HFFc6 (cell line): Measurements from ENCODE around the gene GSTT4. TPM values are rescaled to one million over a fixed set of nuclear protein-coding genes. Genes with fewer than 3 reads are reported as not detected.
A peak's percentile ranks its signal among the peaks of the same experiment; 100 is the strongest.

Experiments
- DNase-seq: peaks from one replicate; pipeline ENCODE4 v3.0.0-alpha.2; 2018
- H3K27ac Mint-ChIP-seq: 2 replicates; pipeline ENCODE4 v1.8.0; 2020; ENCODE audit warnings: mild to moderate bottlenecking, mixed read lengths
- H3K27me3 Mint-ChIP-seq: 2 replicates; pipeline ENCODE4 v1.8.0; 2021; ENCODE audit warnings: mild to moderate bottlenecking, moderate library complexity, mixed read lengths; ENCODE audit not compliant: insufficient read depth
- H3K36me3 Mint-ChIP-seq: 2 replicates; pipeline ENCODE4 v1.8.0; 2021; ENCODE audit warnings: low read depth, mixed read lengths
- H3K4me1 Mint-ChIP-seq: 2 replicates; pipeline ENCODE4 v1.8.0; 2020; ENCODE audit warnings: low read depth, mixed read lengths
- H3K4me3 Mint-ChIP-seq: 2 replicates; pipeline ENCODE4 v1.8.0; 2020; ENCODE audit warnings: mild to moderate bottlenecking, moderate library complexity, mixed read lengths
- H3K9me3 Mint-ChIP-seq: 2 replicates; pipeline ENCODE4 v1.8.0; 2020; ENCODE audit warnings: mild to moderate bottlenecking, mixed read lengths
- total RNA-seq, 6 experiments: library from RNA; stranded (reverse); fragmentation: NEBNext Ultra II Directional; extraction: Animal tissue kit (Norgen Biotek cat#: 25700); gene quantifications; 2 replicates in 1 of 6; 3 replicates in 5 of 6; pipeline ENCODE4 v1.2.3, GENCODE V29; 2021
- TF ChIP-seq, protein P1 (sequence below): fragments of 200-600 bp; sonication (generic); IDR thresholded peaks from 2 replicates; pipeline ENCODE4 v1.5.0; 2021; ENCODE audit warnings: antibody characterized with exemption, mild to moderate bottlenecking

The GSTT4 gene
- total RNA-seq, 6 experiments from 2014 or later, result not detected

DNA sequence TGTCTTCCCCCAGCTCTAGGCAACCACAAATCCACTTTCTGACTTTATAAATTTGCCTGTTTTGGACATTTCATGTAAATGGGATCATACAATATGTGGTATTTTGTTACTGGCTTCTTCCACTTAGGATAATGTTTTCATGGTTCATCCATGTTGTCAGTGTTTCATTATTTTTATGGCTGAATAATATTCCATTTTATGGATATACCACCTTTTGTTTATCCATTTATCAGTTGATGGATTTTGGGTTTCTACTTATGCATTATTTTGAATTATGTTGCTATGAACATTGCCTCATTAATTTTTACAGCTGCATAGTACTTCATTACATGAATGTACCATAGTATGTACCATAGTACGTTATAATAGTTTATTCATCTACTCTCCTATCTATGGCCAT is 10.9 kb upstream of the GSTT4 start:
- H3K4me1 Mint-ChIP-seq, result peaks cover 21% of the 10 kb centered on the region
- H3K27me3 Mint-ChIP-seq, result no peaks in the 10 kb centered on the region; the same call in 1 of the 2 replicates
- TF ChIP-seq, protein P1, sequence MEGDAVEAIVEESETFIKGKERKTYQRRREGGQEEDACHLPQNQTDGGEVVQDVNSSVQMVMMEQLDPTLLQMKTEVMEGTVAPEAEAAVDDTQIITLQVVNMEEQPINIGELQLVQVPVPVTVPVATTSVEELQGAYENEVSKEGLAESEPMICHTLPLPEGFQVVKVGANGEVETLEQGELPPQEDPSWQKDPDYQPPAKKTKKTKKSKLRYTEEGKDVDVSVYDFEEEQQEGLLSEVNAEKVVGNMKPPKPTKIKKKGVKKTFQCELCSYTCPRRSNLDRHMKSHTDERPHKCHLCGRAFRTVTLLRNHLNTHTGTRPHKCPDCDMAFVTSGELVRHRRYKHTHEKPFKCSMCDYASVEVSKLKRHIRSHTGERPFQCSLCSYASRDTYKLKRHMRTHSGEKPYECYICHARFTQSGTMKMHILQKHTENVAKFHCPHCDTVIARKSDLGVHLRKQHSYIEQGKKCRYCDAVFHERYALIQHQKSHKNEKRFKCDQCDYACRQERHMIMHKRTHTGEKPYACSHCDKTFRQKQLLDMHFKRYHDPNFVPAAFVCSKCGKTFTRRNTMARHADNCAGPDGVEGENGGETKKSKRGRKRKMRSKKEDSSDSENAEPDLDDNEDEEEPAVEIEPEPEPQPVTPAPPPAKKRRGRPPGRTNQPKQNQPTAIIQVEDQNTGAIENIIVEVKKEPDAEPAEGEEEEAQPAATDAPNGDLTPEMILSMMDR, result no peak
- no peaks in the 10 kb centered on the region for H3K9me3 Mint-ChIP-seq
- no peak for DNase-seq
- H3K4me3 Mint-ChIP-seq, result no peak overlapping the region
- H3K36me3 Mint-ChIP-seq, result peaks cover 3% of the 10 kb centered on the region; the same call in 1 of the 2 replicates
- no peak overlapping the region for H3K27ac Mint-ChIP-seq

DNA sequence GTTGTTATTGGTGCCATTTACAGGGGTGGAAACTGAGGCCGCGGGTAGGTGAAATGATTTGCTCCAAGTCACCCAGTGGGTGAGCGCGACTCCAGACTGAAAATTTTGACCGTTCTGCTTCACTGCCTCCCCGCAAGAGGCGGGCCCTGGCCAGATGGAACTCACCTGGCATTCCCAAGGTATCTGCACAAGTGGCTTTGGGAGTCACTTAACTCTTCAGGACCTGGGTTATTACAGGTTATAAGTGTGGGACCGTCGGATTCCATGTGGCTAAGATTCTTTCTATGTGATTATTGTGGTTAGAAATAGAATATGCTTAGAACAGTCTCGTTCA is 6.4 kb upstream of the GSTT4 start:
- TF ChIP-seq, protein P1, result no peak
- H3K4me1 Mint-ChIP-seq, result peaks cover 27% of the 10 kb centered on the region
- H3K36me3 Mint-ChIP-seq, result peaks cover 3% of the 10 kb centered on the region; the same call in 1 of the 2 replicates
- H3K27ac Mint-ChIP-seq, result peak overlapping the region; percentile 93
- peak overlapping the region; percentile 94 for H3K4me3 Mint-ChIP-seq
- H3K27me3 Mint-ChIP-seq, result peaks cover 10% of the 10 kb centered on the region
- no peaks in the 10 kb centered on the region for H3K9me3 Mint-ChIP-seq
- no peak for DNase-seq

DNA sequence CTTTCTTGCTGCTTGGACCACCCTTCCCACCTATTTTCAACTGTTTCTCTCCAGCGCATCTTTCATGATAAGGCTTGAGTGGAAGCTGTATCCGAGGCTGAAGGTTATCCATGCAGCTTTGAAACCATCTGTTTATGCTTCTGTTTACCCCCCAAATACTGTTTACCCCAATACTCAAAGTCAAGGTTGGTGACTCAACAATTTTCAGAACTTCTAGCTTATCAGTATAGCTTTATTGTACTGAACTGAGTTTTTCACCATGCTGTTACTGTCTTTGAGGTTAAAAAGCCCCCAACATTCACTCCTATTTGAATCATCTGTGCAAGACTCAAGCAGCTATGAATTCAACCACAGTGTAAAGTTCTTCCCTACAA is 4.8 kb upstream of the GSTT4 start:
- no peak for DNase-seq
- Mint-ChIP-seq H3K27me3 (peaks cover 15% of the 10 kb centered on the region), H3K9me3 (no peaks in the 10 kb centered on the region), H3K4me3 (no peak overlapping the region), H3K4me1 (peaks cover 27% of the 10 kb centered on the region), H3K36me3 (no peaks in the 10 kb centered on the region), H3K27ac (no peak overlapping the region)
- TF ChIP-seq, protein P1, result no peak

DNA sequence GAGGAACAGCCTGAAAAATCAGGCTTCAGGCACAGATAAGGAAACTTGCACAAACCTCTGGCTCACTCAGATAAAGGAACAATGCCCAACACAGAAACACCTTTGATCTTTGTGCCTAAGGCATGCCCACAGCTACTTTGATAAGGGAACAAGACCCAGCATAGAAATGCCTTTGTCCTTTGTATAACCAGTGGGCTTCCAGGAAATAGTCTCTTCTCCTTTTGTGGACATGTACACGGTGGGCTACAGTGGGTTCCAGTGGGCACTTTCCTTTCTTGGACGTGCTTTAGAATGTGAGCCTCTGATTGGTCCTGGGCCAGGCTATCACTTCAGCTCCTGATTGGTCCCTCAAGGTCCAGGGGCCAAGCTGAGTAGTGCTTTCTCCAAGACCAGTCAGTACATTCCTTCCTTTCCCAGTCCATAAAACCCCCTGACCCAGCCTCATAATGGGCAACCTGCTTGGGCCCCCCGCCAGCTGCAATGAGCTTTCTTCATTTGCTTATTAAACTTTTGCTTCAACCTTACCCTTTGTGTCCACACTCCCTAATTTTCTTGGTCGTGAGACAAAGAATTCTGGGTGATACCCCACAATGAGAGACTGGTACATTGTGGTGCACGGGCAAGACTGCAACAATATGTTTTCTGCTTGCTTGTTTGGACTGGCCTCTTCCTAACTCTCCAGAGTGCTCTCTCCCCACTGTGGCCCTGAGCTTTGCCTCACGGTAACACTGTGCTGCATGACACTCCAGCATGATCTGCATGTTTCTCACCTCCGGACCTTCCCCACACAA is 4.2 kb upstream of the GSTT4 start:
- Mint-ChIP-seq H3K27me3 (peaks cover 16% of the 10 kb centered on the region), H3K36me3 (no peaks in the 10 kb centered on the region), H3K9me3 (no peaks in the 10 kb centered on the region), H3K4me1 (peaks cover 24% of the 10 kb centered on the region), H3K4me3 (no peak overlapping the region), H3K27ac (no peak overlapping the region)
- TF ChIP-seq, protein P1, result no peak
- no peak for DNase-seq

DNA sequence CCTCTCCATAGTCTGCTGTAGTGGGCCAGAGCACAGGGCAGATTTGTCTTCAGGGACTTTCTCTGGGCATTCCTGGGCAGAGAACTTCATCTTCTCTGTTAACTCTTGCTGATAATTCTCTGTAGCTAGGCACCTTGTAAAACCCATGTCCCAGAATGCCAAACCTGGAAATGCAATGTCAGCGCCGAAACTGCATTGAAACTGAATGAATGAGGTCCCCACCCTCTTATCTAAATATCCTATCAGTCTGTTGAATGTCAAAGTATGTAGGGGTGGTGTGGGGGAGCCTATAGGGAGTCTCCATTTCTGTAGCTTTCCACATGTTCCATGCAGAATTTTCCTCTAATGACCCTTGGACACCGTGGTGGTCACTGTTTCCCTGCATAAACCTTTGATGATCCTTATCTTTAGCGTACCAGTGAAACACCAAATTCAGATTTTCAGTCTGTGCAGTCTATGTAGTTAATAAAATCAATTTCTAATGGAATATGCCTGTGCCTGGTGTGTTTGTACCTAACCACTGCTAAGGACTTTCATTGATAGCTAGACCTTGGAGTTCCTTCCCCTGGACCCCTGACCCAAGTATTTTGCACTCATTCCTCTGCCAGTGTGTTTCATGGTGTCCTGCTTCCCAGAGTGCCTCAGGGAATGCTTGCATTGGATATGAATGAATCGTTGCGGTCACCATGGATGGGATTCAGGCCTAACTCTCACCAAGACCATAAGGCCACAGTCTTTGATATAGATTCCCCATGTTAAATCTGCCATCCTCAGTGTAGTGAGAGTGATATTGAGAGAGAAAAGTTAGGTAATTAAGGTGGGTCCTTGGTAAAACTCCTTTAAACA is 3.4 kb upstream of the GSTT4 start:
- no peak for DNase-seq
- Mint-ChIP-seq H3K4me1 (peaks cover 18% of the 10 kb centered on the region), H3K27me3 (peaks cover 20% of the 10 kb centered on the region), H3K9me3 (no peaks in the 10 kb centered on the region), H3K36me3 (no peaks in the 10 kb centered on the region), H3K4me3 (no peak overlapping the region), H3K27ac (no peak overlapping the region)
- TF ChIP-seq, protein P1, result no peak
